HCT116 (cell line): ENCODE data around the gene ITIH4. TPM values are rescaled to one million over a fixed set of nuclear protein-coding genes. Genes with fewer than 3 reads are reported as not detected.

Source experiments
- ATAC-seq: fragments of 200-7000 bp; cut with Tn5 transposase; 2 replicates; pipeline ENCODE4 v1.9.1; 2020; ENCODE audit warnings: mild to moderate bottlenecking, moderate library complexity
- BruUV-seq: library from RNA; stranded (reverse); fragments of 400-500 nt; replicated peaks from 2 replicates; lab custom pipeline; 2021; lab: Mats Ljungman, UMichigan
- CTCF ChIA-PET: fragments of 300-600 bp; sonication (Branson Sonifier 250); formaldehyde crosslinking; loops from one replicate; lab custom pipeline; 2021; ENCODE audit warnings: antibody characterized with exemption; lab: Charles Lee
- POLR2A ChIA-PET: fragments of 300-600, 350-600 bp; sonication (Branson Sonifier 250); formaldehyde crosslinking; loops from one replicate; lab custom pipeline; 2021; ENCODE audit warnings: antibody characterized with exemption; lab: Charles Lee
- RAD21 ChIA-PET, 2 experiments: fragments of 300-600 bp; sonication (Branson Sonifier 250); formaldehyde crosslinking; loops; one replicate each; lab custom pipeline; 2023; ENCODE audit warnings: low total read pairs in 2 of 2; ENCODE audit not compliant: uncharacterized antibody in 2 of 2, unreplicated experiment in 2 of 2, low non-redundant PET in 1 of 2; lab: Charles Lee
- DNase-seq: peaks from one replicate; pipeline ENCODE4 v3.0.0-alpha.2; 2010; ENCODE audit warnings: low read depth, low spot score
- H2AFZ ChIP-seq: fragments of 200-600 bp; shearing (Covaris generic), sonication (generic); 2 replicates; pipeline ENCODE4 v1.6.1; 2017; ENCODE audit warnings: low read depth, mixed run types, mixed read lengths, antibody characterized with exemption, low read length; ENCODE audit not compliant: poor library complexity, severe bottlenecking
- H3K27ac ChIP-seq: 2 replicates; pipeline ENCODE4 v1.5.1; 2012; ENCODE audit warnings: low read depth, low read length
- H3K27me3 ChIP-seq: fragments of 200-600 bp; sonication (generic); 2 replicates; pipeline ENCODE4 v1.6.1; 2016; ENCODE audit warnings: mixed run types, low read length, mixed read lengths; ENCODE audit not compliant: insufficient read depth
- H3K36me3 ChIP-seq, 2 experiments: fragments of 200-500 bp in 1 of 2; fragments of 200-600 bp in 1 of 2; sonication (Bioruptor generic) in 1 of 2; sonication (generic) in 1 of 2; 2 replicates each; pipeline versions ENCODE4 v1.5.1 to v1.6.1; 2014 to 2016; ENCODE audit warnings: low read length in 2 of 2, inconsistent platforms in 1 of 2, mixed read lengths in 1 of 2, mixed run types in 1 of 2; ENCODE audit not compliant: insufficient read depth in 2 of 2, control insufficient read depth in 1 of 2
- H3K4me1 ChIP-seq, 2 experiments: fragments of 200-600 bp in 1 of 2; sonication (generic) in 1 of 2; 2 replicates each; pipeline versions ENCODE4 v1.5.1 to v1.6.1; 2012 to 2017; ENCODE audit warnings: low read length in 2 of 2, inconsistent platforms in 1 of 2, mild to moderate bottlenecking in 1 of 2, mixed read lengths in 1 of 2, mixed run types in 1 of 2, moderate library complexity in 1 of 2; ENCODE audit not compliant: insufficient read depth in 2 of 2, control insufficient read depth in 1 of 2
- H3K4me2 ChIP-seq: fragments of 200-600 bp; sonication (generic); 2 replicates; pipeline ENCODE4 v1.6.1; 2017; ENCODE audit warnings: mixed run types, low read length, mixed read lengths
- H3K4me3 ChIP-seq, 2 experiments: fragments of 200-600 bp in 1 of 2; sonication (generic) in 1 of 2; replicated peaks in 1 of 2; 2 replicates each; pipeline ENCODE4 v1.5.1; 2011 to 2016; ENCODE audit warnings: low read length in 2 of 2, control low read depth in 1 of 2, low read depth in 1 of 2, mild to moderate bottlenecking in 1 of 2, mixed read lengths in 1 of 2, mixed run types in 1 of 2
- H3K79me2 ChIP-seq: fragments of 200-600 bp; sonication (generic); 2 replicates; pipeline ENCODE4 v1.6.1; 2017; ENCODE audit warnings: mild to moderate bottlenecking, mixed run types, low read length, moderate library complexity, mixed read lengths; ENCODE audit not compliant: insufficient read depth
- H3K9ac ChIP-seq: fragments of 200-600 bp; sonication (generic); 2 replicates; pipeline ENCODE4 v1.6.1; 2016; ENCODE audit warnings: low read length, mixed read lengths
- H3K9me2 ChIP-seq: fragments of 200-600 bp; sonication (generic), shearing (Covaris generic); 2 replicates; pipeline ENCODE4 v1.6.1; 2017; ENCODE audit warnings: mixed run types, mild to moderate bottlenecking, moderate library complexity; ENCODE audit not compliant: insufficient read depth
- H3K9me3 ChIP-seq, 2 experiments: fragments of 200-500 bp in 1 of 2; fragments of 200-600 bp in 1 of 2; sonication (Bioruptor generic) in 1 of 2; sonication (generic) in 1 of 2; 2 replicates each; pipeline ENCODE4 v1.6.1; 2014 to 2017; ENCODE audit warnings: low read length in 2 of 2, mixed read lengths in 2 of 2, inconsistent platforms in 1 of 2, low read depth in 1 of 2, mild to moderate bottlenecking in 1 of 2, mixed run types in 1 of 2, moderate library complexity in 1 of 2; ENCODE audit not compliant: control insufficient read depth in 1 of 2, insufficient read depth in 1 of 2
- H4K20me1 ChIP-seq: fragments of 200-600 bp; sonication (generic), shearing (Covaris generic); 2 replicates; pipeline ENCODE4 v1.6.1; 2017; ENCODE audit warnings: mixed run types, mild to moderate bottlenecking, moderate library complexity; ENCODE audit not compliant: insufficient read depth
- CBX3 ChIP-seq: IDR thresholded peaks from 2 replicates; pipeline ENCODE4 v1.6.1; 2012; ENCODE audit warnings: low read depth
- EGR1 ChIP-seq: IDR thresholded peaks from 2 replicates; pipeline ENCODE4 v1.6.1; 2012; ENCODE audit warnings: low read depth
- EZH2phosphoT487 ChIP-seq: fragments of 200-600 bp; IDR thresholded peaks from 2 replicates; pipeline ENCODE4 v1.6.1; 2018; ENCODE audit warnings: antibody characterized with exemption, borderline replicate concordance
- JUND ChIP-seq: IDR thresholded peaks from 2 replicates; pipeline ENCODE4 v1.6.1; 2012
- POLR2A ChIP-seq: IDR thresholded peaks from 2 replicates; pipeline ENCODE4 v1.7.0; 2011; ENCODE audit warnings: borderline replicate concordance; ENCODE audit not compliant: insufficient read depth, insufficient read length; ENCODE audit errors: extremely low read depth
- SP1 ChIP-seq: IDR thresholded peaks from 2 replicates; pipeline ENCODE4 v1.6.1; 2012; ENCODE audit warnings: low read depth
- SRF ChIP-seq: IDR thresholded peaks from 2 replicates; pipeline ENCODE4 v1.6.1; 2012; ENCODE audit warnings: low read depth
- YY1 ChIP-seq: IDR thresholded peaks from 2 replicates; pipeline ENCODE4 v1.6.1; 2011; ENCODE audit warnings: low read length, low read depth, moderate library complexity, mild to moderate bottlenecking; ENCODE audit not compliant: insufficient replicate concordance; ENCODE audit errors: extremely low read depth
- ZNF274 ChIP-seq: fragments of 200-500 bp; sonication (Bioruptor generic); IDR thresholded peaks from 2 replicates; pipeline ENCODE4 v1.6.1; 2014; ENCODE audit warnings: mild to moderate bottlenecking, low read depth, low read length, inconsistent platforms
- intact Hi-C: fragments of 100-400 bp; cut with micrococcal nuclease; formaldehyde crosslinking; loops from 2 replicates; pipeline ENCODE4 v1.10.0; 2022
- total RNA-seq: library from RNA; stranded (reverse); gene quantifications from one replicate; pipeline ENCODE4 v1.2.1, GENCODE V29; 2021; ENCODE audit not compliant: unreplicated experiment
- TF ChIP-seq, protein P1 (sequence below), 3 experiments: fragments of 200-600 bp in 1 of 3; sonication (generic) in 1 of 3; IDR thresholded peaks in 2 of 3; conservative IDR thresholded peaks in 1 of 3; 2 replicates each; pipeline ENCODE4 v1.5.1; 2012 to 2017; ENCODE audit warnings: low read depth in 2 of 3, low read length in 2 of 3, antibody characterized with exemption in 1 of 3, borderline replicate concordance in 1 of 3, control low read depth in 1 of 3, mild to moderate bottlenecking in 1 of 3, mixed read lengths in 1 of 3, mixed run types in 1 of 3, moderate library complexity in 1 of 3; ENCODE audit not compliant: insufficient read depth in 1 of 3
- TF ChIP-seq, protein P2 (sequence below): IDR thresholded peaks from 2 replicates; pipeline ENCODE4 v1.6.1; 2011; ENCODE audit warnings: mild to moderate bottlenecking, low read length, moderate library complexity; ENCODE audit not compliant: insufficient replicate concordance; ENCODE audit errors: extremely low read depth

ITIH4 gene
- total RNA-seq, 1 experiment from 2014 or later: 4.1 TPM

DNA sequence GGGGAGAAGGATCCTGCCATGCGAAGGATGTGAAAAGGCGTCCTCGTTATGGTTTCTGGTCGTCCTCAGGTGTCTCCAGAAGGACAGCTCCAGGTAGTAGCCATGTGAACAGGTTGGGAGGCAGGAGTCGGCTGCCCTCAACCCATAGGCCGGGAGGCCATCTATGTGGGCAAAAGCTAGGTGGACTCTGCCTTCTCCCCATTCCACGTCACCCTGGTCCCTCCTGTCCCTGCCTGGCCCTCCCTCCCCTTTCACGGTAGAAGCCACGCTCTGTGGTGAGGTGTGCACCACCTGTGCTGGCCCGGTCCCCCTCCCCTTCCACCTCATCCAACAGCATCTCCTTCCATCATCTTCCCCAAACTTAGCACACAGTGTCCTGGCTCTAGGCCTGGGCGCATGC, 19.5 kb downstream of the ITIH4 start:
- H3K9me3 ChIP-seq: no peaks in the 10 kb centered on the region
- H3K27ac ChIP-seq: no peak overlapping the region
- DNase-seq: no peak
- RAD21 ChIA-PET: no interaction called here
- H3K4me2 ChIP-seq: no peak overlapping the region
- BruUV-seq: no TSS peak
- no peak for ATAC-seq
- no peaks in the 10 kb centered on the region for H3K36me3 ChIP-seq
- H3K4me3 ChIP-seq: no peak overlapping the region
- no peaks in the 10 kb centered on the region for H4K20me1 ChIP-seq
- no peak overlapping the region for H3K9ac ChIP-seq
- no peak overlapping the region for H2AFZ ChIP-seq
- H3K27me3 ChIP-seq: no peaks in the 10 kb centered on the region
- intact Hi-C loops: no loop called here
- H3K9me2 ChIP-seq: no peaks in the 10 kb centered on the region
- no peaks in the 10 kb centered on the region for H3K4me1 ChIP-seq
- no peaks in the 10 kb centered on the region for H3K79me2 ChIP-seq
- POLR2A ChIA-PET: no interaction called here
- CTCF ChIA-PET: no interaction called here
- TF ChIP-seq EZH2phosphoT487: no peak
- TF ChIP-seq CBX3: no peak
- TF ChIP-seq JUND: no peak
- no peak for TF ChIP-seq YY1
- TF ChIP-seq, protein P1, sequence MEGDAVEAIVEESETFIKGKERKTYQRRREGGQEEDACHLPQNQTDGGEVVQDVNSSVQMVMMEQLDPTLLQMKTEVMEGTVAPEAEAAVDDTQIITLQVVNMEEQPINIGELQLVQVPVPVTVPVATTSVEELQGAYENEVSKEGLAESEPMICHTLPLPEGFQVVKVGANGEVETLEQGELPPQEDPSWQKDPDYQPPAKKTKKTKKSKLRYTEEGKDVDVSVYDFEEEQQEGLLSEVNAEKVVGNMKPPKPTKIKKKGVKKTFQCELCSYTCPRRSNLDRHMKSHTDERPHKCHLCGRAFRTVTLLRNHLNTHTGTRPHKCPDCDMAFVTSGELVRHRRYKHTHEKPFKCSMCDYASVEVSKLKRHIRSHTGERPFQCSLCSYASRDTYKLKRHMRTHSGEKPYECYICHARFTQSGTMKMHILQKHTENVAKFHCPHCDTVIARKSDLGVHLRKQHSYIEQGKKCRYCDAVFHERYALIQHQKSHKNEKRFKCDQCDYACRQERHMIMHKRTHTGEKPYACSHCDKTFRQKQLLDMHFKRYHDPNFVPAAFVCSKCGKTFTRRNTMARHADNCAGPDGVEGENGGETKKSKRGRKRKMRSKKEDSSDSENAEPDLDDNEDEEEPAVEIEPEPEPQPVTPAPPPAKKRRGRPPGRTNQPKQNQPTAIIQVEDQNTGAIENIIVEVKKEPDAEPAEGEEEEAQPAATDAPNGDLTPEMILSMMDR (IDR thresholded peaks at IDR 0.05 in 2 of 3, conservative IDR thresholded peaks at IDR 0.05 in 1 of 3; ENCODE audit: borderline replicate concordance in 1 of 3, insufficient read depth in 1 of 3, low read depth in 2 of 3, low read length in 2 of 3): no peak
- TF ChIP-seq POLR2A: no peak
- no peak for TF ChIP-seq SRF
- TF ChIP-seq EGR1: no peak
- no peak for TF ChIP-seq SP1
- TF ChIP-seq, protein P2, sequence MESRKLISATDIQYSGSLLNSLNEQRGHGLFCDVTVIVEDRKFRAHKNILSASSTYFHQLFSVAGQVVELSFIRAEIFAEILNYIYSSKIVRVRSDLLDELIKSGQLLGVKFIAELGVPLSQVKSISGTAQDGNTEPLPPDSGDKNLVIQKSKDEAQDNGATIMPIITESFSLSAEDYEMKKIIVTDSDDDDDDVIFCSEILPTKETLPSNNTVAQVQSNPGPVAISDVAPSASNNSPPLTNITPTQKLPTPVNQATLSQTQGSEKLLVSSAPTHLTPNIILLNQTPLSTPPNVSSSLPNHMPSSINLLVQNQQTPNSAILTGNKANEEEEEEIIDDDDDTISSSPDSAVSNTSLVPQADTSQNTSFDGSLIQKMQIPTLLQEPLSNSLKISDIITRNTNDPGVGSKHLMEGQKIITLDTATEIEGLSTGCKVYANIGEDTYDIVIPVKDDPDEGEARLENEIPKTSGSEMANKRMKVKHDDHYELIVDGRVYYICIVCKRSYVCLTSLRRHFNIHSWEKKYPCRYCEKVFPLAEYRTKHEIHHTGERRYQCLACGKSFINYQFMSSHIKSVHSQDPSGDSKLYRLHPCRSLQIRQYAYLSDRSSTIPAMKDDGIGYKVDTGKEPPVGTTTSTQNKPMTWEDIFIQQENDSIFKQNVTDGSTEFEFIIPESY: no peak
- no peak for TF ChIP-seq ZNF274
- TF ChIP-seq, all 23 proteins: peak for 0
